HG02973 (cell line): Measurements from ENCODE around the gene CST4.
"Not testable (repeated sequence)": the region's sequence is repeated elsewhere in the genome, so short reads cannot be mapped to it uniquely, and the experiment has no call there.

Source experiments
- ATAC-seq: cut with Tn5 transposase; IDR thresholded peaks from one replicate; pipeline ENCODE4 v1.9.1; 2021; ENCODE audit warnings: moderate library complexity; ENCODE audit not compliant: unreplicated experiment

CST4 gene, protein sequence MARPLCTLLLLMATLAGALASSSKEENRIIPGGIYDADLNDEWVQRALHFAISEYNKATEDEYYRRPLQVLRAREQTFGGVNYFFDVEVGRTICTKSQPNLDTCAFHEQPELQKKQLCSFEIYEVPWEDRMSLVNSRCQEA

DNA sequence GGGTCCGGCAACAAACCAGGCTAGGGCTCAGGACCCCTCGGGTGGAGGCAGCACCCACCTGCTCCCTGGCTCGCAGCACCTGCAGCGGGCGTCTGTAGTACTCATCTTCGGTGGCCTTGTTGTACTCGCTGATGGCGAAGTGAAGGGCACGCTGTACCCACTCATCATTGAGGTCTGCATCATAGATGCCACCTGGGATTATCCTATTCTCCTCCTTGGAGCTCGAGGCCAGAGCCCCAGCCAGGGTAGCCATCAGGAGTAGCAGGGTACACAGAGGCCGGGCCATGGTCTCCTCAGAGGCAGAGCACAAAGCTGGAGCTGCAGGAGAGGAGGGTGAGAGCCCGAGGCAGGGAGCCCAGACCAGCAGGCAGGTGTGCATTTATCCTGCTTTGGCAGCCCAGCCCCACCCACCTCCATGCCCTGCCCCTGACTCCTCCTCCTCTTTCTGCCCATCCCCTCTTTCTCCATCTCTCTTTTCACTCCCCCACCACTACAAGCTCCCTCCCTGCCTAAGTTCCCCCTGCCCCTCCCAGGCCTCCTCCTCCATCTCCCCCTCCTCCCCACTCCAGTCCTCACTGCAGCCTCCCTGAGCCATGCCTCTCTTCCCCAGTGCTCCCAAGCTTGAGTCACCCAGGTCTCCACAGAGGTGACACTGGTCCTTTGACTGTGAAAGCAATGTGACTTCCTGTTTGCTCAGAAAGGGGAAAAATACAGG is at the start of gene CST4:
Gene CST4, minus strand, starts transcription at position 355 of the 715 bp plus-strand sequence. Its CDS starts 69 bp downstream, at position 286.
- ATAC-seq, result not testable (repeated sequence)

GRCh38 chr20:23735391-23735790 is 46.6 kb upstream of the CST4 start:
- ATAC-seq, result not testable (repeated sequence)

DNA sequence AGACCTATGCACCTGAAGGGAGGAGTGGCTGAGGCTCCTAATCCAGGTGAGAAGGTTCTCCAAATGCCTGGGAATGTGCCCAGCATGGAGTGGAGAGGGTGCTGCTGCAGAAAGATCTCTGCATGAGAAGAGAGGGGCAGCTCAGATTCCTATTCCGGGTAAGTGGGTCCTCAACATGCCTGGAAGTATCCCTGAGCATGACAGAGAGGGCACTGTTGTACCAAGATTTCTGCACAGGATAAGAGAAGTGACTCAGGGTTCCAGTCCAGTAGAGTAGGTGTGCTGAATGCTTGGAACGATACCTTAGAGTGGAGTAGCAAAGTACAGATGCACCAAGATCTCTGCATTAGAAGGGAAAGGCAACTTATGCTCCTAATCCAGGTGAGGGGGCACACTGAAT is 46.1 kb upstream of the CST4 start:
- not testable (repeated sequence) for ATAC-seq

GRCh38 chr20:23734440-23734839 is 45.6 kb upstream of the CST4 start:
- ATAC-seq, result not testable (repeated sequence)

DNA sequence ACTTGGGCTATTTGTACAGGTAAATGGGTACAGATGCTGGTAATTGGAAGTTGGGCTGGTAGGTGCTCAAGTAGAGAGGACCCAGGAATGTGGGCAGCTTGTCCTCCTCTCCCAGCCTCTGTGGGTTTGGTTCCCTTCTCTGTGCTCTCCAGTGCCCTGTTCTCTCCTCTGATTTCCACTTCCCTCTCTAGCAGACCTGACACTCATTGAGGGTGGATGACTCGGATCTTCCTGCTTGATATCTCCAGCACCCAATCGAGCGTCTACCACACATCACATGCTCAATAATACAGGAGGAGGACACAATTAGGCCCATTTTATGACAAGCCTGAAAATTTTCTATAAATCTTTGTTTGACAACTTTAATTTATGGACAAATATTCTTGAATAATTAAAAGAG is 38.2 kb upstream of the CST4 start:
- ATAC-seq, result no peak

- no peak for ATAC-seq
Observed at GRCh38 chr20:23725102-23725501, 36.3 kb upstream of the CST4 start.

DNA sequence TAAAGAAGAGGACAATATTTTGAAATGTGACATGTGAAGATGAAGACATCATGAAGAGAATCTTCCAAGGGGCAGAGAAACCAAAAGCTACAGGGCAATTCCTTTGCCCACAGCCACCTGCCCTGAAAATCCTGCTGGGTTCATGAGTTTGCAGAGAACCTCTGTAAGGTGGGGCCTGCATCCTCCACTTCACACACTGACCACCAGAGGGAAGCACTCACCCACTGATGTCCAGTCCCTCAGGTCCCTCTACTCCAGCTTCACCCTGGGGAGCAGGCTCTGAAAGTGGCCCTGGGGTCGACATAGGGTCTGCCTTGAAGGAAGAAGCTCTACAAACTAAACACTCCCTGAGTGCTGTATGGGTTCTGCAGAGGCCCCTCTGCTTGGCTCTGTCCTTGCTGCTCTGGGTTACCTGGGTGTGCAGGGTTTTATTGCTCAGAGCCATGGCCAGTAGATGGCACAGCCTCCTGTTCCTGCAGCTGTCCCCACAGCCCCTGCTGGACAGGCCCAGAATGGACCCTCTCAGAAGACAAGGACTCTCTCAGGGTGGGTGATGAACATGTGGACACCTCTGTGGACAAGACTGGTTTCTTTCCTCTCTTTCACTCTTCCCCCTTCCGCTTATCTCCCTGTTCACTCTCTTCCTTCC is 34.9 kb upstream of the CST4 start:
- not testable (repeated sequence) for ATAC-seq

DNA sequence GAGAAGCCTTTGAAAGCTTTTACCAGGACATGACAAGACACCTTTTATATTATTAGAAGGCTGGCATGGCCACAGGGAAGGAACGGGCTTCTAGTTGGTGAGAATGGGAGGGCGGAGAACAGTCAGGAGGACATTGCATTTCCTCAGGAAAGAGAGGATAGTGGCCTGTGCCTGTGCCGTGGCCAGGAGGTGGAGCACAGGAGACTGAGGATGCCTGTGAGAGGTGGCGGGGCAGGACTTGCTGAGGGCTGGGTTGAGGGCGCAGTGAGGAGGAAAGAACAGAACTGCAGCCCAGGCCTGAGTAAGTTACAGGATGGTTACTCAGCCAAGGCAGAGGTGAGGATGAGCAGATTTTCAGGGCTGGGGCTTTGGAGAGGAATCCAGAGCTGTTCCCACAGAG is 34.0 kb upstream of the CST4 start:
- ATAC-seq, result not testable (repeated sequence)

DNA sequence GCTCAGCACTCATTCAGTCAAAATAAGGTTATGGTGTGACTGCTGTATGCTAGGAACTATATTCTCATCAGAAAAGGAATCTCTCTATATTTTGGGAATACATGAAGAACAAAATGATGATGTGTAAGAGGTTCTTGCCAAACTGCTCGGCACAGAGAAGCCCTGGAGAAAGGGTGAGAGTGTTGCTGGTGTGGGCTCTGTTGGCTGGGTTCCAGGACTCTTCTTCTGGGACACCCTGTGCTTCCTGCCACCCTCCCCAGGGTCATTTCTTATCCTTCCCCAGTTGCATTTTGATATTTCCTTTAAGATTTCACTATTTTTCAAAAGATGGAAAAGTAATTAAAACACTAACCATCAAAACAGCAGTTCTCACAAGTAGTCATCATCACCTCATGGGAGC is 33.1 kb upstream of the CST4 start:
- no peak for ATAC-seq

- ATAC-seq, result not testable (repeated sequence)
Observed at GRCh38 chr20:23719351-23719750, 30.5 kb upstream of the CST4 start.

DNA sequence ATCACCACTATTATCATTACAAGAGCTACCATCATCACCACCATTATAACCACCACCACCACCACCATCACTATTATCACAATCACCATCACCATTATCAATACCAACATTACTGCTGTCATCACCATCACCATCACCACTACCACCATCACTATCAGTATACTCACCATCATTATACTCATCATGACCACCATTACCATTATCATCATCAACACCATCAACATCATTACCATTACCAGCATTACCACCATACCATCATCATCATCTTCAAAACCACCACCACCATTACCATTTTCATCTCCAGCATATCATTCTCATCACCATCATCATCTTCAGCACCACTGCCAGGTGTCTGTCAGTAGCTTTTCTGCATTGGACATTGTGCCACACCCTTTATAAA is 22.9 kb upstream of the CST4 start:
- not testable (repeated sequence) for ATAC-seq

GRCh38 chr20:23710771-23711170 is 21.9 kb upstream of the CST4 start:
- no peak for ATAC-seq

DNA sequence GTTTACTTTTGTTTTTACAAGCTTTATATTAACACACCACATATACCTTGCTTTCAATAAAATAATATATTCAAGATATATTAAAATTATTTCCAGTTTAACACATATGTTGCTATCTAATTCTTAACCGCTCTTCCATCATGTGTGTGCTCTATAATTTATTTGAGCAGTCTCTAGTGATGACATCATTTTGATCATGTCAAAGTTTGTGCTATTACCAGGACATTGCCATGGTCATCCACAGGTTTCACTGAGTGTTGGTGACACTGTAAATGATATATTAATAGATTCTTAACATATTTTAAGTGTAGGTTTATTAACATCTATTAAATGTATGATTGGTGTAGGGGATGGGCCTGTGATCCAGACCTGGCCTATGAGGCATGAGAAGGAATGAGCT is 17.1 kb upstream of the CST4 start:
- no peak for ATAC-seq

- no peak for ATAC-seq
Observed at GRCh38 chr20:23702021-23702420, 13.2 kb upstream of the CST4 start.

DNA sequence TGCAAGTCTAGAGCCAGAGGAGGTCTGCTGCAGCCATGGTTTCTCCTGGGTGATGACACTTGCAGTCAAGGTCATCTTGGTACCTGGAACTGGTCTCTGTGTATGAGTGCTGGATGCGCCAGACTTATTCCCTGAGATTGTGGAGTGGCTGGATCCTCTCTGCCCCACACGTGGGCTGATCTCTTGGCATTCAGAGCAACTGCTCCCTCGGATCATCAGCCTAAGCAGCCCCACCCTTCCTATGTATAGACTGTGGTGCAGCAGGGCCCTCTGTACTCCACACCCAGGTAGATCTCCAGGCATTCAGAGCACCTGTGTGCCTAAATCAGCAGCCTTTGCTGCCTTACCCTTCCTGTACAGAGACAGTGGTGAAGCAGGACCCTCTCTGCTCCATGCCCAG is 12.1 kb upstream of the CST4 start:
- ATAC-seq, result no peak

DNA sequence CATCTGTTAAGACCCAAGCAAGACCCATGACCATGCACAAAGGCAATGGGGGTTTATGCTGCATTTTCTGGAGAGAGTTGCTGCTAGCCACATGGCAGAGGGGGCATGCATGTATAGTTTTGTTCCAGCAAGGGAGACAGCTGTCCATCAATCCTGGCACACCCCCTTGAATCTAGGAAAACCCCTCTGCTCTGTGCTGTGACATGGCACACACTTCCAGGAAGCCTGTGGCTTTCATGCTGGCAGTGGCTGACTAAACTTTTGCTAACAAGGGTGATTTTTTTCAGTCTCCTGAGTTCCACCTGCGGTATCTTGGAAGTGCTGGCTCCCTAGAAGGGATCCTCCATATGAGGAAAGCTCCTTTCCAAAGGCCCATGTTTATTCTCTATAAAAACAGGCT is 9.1 kb upstream of the CST4 start:
- no peak for ATAC-seq

DNA sequence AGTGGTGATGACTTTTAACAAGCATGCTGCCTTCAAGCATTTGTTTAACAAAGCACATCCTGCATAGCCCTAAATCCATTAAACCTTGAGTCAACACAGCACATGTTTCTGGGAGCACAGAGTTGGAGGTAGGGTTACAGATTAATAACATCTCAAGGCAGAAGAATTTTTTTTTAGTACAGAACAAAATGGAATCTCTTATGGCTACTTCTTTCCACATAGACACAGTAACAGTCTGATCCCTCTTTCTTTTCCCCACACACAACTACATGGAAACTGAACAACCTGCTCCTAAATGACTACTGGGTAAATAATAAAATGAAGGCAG is 6.2 kb upstream of the CST4 start:
- ATAC-seq, result not testable (repeated sequence)

- ATAC-seq, result not testable (repeated sequence)
Observed at GRCh38 chr20:23694178-23695067, 5.6 kb upstream of the CST4 start.

GRCh38 chr20:23692725-23693619 is 4.1 kb upstream of the CST4 start:
- not testable (repeated sequence) for ATAC-seq

GRCh38 chr20:23691675-23692074 is 2.8 kb upstream of the CST4 start:
- no peak for ATAC-seq
